ENCODE results near the gene DENND5A.

DNA sequence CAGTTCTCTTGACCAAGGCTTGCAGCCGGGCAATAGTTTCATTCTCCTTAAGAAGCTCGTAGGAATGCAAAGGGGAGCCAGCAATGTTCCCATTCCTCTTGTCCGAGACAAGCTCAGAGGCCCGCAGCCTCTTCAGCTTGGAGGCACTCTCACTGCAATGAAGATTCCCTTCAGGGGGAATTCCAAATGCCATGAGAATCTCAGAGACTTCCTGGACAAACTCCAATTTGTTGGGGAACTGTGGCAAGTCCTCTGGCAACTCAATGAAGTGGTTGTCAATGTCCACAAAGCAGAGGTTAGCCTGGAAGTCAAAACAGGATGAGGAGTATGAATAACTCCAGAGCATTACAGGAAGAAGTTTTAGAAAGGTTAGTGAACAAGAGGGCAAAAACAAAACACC is 84.4 kb downstream of the DENND5A start:
- TF ChIP-seq CTCF (IDR thresholded peaks at IDR 0.05) (no peak), POLR2A (IDR thresholded peaks at IDR 0.05) (no peak)

Measured in Peyer's patch (tissue), 4 donors.